Measurements from ENCODE around the gene KRT86.

GRCh38 chr12:52279422-52280318, 5.2 kb downstream of the KRT86 start:
- TF ChIP-seq CTCF (IDR thresholded peaks at IDR 0.05), result no peak
- no peak for TF ChIP-seq POLR2A (IDR thresholded peaks at IDR 0.05)
